HG02642 (cell line): ENCODE measurements around the gene PLCB2.

Source experiments
- ATAC-seq: cut with Tn5 transposase; IDR thresholded peaks from one replicate; pipeline ENCODE4 v1.9.1; 2021; ENCODE audit warnings: mild to moderate bottlenecking; ENCODE audit not compliant: unreplicated experiment, poor library complexity

PLCB2 gene

GRCh38 chr15:40340740-40341400 lies 33.1 kb upstream of the PLCB2 start, which contains the start of gene CCDC9B:
TSS of gene CCDC9B (minus strand) at chr15:40340939. CDS start at chr15:40340819, 120 bp downstream.
- ATAC-seq, result no peak

GRCh38 chr15:40340038-40340739 lies 32.5 kb upstream of the PLCB2 start:
- no peak for ATAC-seq

GRCh38 chr15:40339621-40339945 lies 31.8 kb upstream of the PLCB2 start:
- no peak for ATAC-seq

- no peak for ATAC-seq
Observed at GRCh38 chr15:40338921-40339620, 31.3 kb upstream of the PLCB2 start.

- peak; percentile 54 for ATAC-seq
Observed at GRCh38 chr15:40338041-40338657, 30.4 kb upstream of the PLCB2 start.

- no peak for ATAC-seq
Observed at GRCh38 chr15:40337597-40337996, 29.9 kb upstream of the PLCB2 start.

- no peak for ATAC-seq
Observed at GRCh38 chr15:40336744-40337122, 29.0 kb upstream of the PLCB2 start.

- ATAC-seq, result no peak
Observed at GRCh38 chr15:40335938-40336743, 28.4 kb upstream of the PLCB2 start.

- ATAC-seq, result no peak
Observed at GRCh38 chr15:40334941-40335795, 27.4 kb upstream of the PLCB2 start.

- no peak for ATAC-seq
Observed at GRCh38 chr15:40334541-40334940, 26.8 kb upstream of the PLCB2 start.

- ATAC-seq, result no peak
Observed at GRCh38 chr15:40333922-40334492, 26.3 kb upstream of the PLCB2 start.

- no peak for ATAC-seq
Observed at GRCh38 chr15:40332113-40332781, 24.5 kb upstream of the PLCB2 start.

GRCh38 chr15:40331637-40332036 lies 23.9 kb upstream of the PLCB2 start:
- ATAC-seq, result no peak

GRCh38 chr15:40331026-40331425 lies 23.3 kb upstream of the PLCB2 start:
- no peak for ATAC-seq

- no peak for ATAC-seq
Observed at GRCh38 chr15:40330368-40330836, 22.7 kb upstream of the PLCB2 start.

- no peak for ATAC-seq
Observed at GRCh38 chr15:40329804-40330203, 22.1 kb upstream of the PLCB2 start.

GRCh38 chr15:40328751-40329150 lies 21.0 kb upstream of the PLCB2 start:
- no peak for ATAC-seq

- no peak for ATAC-seq
Observed at GRCh38 chr15:40328176-40328575, 20.4 kb upstream of the PLCB2 start.
